ENCODE measurements around the gene ARHGAP31.
"Not testable (repeated sequence)": the region's sequence is repeated elsewhere in the genome, so short reads cannot be mapped to it uniquely, and the experiment has no call there.

ARHGAP31 gene

DNA sequence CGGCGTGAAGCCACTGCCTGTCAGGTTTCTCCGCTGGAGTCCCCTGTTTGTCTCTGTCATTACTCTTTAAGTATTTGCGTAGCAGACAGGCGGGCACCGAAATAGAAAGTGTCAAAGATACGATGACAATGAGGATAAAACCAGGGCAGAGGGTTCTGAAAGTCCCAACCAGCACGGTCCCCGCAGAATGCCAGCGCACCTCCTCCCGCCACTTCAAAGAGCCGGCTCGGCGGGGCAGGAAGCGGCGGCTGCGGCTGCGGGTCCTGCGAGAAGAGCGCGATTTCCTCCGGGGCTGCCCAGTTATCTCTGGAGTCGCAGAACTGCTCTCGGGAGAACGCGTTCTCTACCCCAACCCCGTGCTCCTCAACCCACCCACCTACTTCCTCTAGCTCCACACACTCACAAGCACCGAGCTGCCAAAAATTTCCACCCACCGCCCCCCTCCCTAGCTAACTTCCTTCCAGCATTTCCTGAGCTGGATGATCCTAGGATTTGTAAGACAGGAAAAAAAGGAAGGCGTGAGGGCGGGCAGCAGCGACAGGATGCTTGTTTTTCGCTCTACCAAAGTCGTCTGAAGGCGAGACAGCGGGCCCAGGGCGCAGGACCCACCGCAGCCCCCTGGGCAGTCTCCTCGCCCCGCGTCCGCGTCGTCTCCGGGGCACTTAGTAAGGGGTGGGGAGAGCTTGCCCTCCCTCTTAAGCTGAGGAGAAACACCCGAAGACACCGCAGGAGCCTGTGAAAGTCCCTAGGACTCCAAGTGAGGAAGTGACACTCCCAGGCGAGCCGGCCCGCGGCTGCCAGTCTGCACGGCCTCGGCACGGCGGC, at the start of gene ARHGAP31:
TSS of gene ARHGAP31 (plus strand) at position 513 of the 825 bp plus-strand sequence. CDS start 522 bp downstream, outside the sequence.
- peak; percentile 91 for DNase-seq
- peak; percentile 80 for ATAC-seq

DNA sequence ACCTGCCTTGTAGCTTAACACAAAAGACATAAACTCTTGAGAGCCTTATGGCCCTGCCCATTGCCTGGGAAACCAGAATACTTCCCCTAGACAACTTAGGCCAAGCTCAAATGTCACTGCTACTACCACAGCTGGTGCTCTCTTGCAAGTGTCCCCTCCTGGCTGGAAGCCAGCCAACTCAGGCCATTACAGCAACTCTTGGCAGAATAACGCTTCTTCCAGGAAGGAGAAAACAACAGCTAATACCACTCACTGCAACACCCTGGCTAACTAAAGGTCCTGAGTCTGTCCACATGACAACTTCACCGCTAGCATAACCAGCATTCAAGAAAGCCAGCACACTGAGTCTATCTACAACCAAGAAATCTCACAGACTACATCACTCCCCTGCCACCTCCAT, 48.4 kb upstream of the ARHGAP31 start:
- DNase-seq, result no peak
- ATAC-seq, result no peak

GRCh38 chr3:119255214-119255613, 39.0 kb upstream of the ARHGAP31 start:
- ATAC-seq (no peak), DNase-seq (no peak)

DNA sequence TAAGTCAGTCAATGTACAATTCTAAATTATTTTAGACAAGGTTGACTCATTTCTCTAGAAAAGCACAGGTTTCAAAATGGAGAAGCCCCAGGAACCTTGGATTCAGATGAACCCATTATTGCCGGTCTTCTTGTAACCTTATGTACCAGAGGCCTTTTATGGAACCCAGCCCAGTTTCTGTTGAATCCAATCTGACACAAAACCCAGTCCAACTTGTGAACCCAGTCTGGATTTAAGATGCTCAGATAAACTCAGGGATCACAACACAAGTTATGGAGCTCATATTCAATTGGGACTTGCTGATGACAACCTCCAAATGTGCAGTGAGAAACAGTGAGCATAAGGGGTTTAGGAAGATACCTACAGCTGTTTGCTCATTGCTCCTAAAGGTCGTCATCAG, 37.1 kb upstream of the ARHGAP31 start:
- ATAC-seq, result no peak
- no peak for DNase-seq

- DNase-seq (no peak), ATAC-seq (peak; percentile 40)
These were observed 36.4 kb upstream of the ARHGAP31 start for GRCh38 chr3:119257654-119258410.

DNA sequence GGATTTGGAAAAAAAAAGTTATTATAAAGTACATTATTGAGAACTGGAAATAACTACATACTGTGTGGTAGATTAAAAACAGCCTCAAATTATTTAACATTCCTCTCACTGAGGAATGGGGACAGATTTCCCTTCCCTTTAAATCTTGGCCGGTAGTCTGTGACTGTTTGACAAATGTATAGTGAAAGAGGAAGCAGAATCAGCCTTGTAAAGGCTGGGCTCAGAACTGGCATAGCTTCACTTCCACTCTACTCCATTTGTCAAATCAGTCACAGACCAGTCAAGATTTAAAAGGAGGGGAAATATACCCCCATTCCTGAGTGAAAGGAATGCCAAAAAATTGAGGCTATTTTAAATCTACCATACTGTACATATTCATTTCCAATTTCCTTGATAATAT, 35.3 kb upstream of the ARHGAP31 start:
- DNase-seq, result no peak
- no peak for ATAC-seq

DNA sequence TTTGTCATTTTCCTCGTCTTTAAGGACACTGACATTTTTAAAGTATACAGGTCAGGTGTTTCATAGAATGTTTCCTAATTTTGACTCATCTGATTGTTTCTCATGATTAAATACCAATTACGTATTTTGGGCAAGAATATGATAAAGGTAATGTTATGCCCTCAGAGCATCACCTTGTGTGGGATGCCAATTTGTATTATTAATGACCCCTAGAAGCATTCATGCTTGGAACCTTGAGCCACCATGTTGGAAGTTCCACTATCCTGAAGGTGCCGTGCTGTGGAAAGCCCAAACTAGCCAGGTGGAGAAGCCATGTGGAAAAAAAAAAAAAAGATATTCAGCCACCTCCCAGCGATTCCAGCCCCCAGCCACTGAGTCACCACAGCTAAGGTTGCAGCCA, 34.4 kb upstream of the ARHGAP31 start:
- DNase-seq (no peak), ATAC-seq (no peak)

- ATAC-seq (no peak), DNase-seq (no peak)
These were observed 33.1 kb upstream of the ARHGAP31 start for GRCh38 chr3:119261055-119261454.

DNA sequence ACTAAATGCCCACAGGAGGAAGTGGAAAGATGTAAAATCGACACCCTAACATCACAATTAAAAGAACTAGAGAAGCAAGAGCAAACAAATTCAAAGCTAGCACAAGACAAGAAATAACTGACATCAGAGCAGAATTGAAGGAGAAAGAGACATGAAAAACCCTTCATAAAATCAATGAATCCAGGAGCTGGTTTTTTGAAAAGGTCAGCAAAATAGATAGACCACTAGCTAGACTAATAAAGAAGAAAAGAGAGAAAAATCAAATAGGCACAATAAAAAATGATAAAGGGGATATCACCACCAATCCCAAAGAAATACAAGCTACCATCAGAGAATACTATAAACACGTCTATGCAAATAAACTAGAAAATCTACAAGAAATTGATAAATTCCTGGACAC, 24.0 kb upstream of the ARHGAP31 start:
- DNase-seq, ATAC-seq: not testable (repeated sequence)

DNA sequence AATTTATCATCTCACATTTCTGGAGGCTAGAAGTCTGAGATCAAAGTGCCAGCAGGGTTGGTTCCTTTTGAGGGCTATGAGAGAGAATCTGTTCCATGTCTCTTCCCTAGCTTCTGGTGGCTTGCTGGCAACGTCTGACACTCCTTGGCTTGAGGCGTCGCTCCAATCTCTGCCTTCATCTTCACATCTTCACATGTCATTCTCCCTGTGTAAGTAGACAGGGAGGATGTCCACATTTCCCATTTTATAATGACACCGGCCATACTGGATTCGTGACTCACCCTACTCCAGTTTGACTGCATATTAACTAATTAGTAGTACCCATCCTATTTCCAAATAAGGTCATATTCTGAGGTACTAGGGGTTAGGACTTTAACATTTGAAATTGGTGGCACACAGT, 17.5 kb upstream of the ARHGAP31 start:
- DNase-seq (no peak), ATAC-seq (no peak)

DNA sequence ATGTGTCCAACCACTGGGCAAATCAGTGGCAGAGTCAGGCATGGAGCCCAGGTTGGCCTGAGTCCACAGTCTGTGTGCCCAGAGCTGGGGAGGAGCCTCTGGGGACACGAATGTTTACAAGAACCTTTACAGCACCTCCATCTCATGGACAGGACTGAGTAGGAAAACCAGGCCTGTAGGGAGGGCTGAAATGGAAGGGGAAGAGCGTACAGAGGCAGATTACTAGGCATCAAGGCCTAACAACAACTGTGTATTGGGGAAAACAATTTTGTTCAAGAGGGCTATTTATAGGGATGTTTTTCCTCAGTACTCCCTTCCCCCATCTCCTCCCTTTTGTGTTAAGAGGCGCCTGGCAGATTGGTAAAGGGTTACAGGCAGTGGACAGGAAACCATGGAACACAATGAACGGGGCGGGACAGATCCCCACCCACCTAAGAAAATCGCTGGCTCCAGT, 15.1 kb upstream of the ARHGAP31 start:
- ATAC-seq, result no peak
- no peak for DNase-seq

DNA sequence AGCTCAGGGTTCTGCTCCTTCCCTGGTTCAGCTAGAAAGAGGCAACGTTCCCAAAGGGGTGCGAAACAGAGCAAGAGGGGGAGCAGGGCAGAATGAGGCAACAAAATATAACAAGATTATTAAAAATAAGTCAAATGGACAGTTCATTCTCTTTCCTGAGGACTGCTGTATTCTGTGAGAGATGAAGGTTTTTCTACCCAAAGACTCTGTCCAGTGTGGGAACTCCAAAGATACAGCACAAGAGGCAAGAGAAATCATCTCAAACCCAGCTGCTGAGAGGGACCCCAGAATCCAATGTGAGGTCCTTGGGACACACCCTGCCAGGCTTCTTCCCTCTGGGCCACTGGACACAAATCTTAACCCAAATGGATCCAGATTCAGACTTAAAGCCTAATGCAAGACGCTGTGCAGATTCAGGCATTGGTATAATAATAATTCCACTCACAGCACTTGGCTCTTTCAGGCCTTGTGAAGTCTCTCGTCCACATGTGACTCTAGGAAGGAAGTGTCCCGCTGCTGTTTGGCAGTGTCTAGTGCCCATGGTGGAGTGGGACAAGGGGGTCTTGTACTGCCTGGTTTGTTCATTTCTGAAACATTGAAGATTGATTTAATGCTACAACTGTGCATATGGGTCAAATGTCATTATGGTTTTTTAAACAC, 14.5 kb upstream of the ARHGAP31 start:
- ATAC-seq, result no peak

GRCh38 chr3:119288669-119289403, 5.3 kb upstream of the ARHGAP31 start:
- ATAC-seq (no peak), DNase-seq (no peak)

More for the DNA sequence above, 14.5 kb upstream of the ARHGAP31 start:
- no peak for DNase-seq

GRCh38 chr3:119289404-119289770, 4.8 kb upstream of the ARHGAP31 start:
- DNase-seq (no peak), ATAC-seq (no peak)

DNA sequence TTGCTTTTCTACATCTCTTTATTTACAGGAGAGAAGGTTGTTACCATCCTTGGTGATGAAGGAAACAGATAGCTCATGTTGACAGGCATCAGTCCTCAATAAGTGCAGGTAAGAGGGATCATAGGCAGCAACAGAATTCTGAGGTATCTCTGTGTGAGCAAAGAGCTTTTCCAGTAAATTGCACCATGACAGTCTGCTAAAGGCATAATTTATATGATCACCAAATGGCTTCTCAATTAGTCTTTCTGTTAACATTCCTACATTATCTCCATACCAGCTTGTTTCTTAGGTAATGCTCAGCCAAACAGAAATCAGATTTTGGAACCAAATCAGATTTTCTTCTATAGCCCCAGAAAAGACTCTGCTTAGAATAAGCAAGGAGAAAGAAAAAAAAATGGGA, 3.6 kb upstream of the ARHGAP31 start:
- DNase-seq (no peak), ATAC-seq (no peak)

- no peak for DNase-seq
These were observed 3.0 kb upstream of the ARHGAP31 start for GRCh38 chr3:119291062-119291700.

GRCh38 chr3:119292666-119293065, 1.5 kb upstream of the ARHGAP31 start:
- DNase-seq (peak; percentile 30), ATAC-seq (no peak)

More at GRCh38 chr3:119291062-119291700, 3.0 kb upstream of the ARHGAP31 start:
- no peak for ATAC-seq

GRCh38 chr3:119293105-119293870, 895 bp upstream of the ARHGAP31 start:
- ATAC-seq (no peak), DNase-seq (no peak)

- peak; percentile 38 for ATAC-seq
- DNase-seq, result peak; percentile 63
These were observed 801 bp downstream of the ARHGAP31 start for GRCh38 chr3:119294696-119295671.
